GM12878 (cell line): ENCODE measurements around the gene PAF1. TPM values are rescaled to one million over a fixed set of nuclear protein-coding genes. Genes with fewer than 3 reads are reported as not detected.

Experiments used
- BACH1 ChIP-seq: fragments of 450-650 bp; IDR thresholded peaks from 2 replicates; pipeline ENCODE4 v1.6.1; 2017; ENCODE audit warnings: mild to moderate bottlenecking, borderline replicate concordance
- CBX3 ChIP-seq: fragments of 200-600 bp; sonication (generic); IDR thresholded peaks from 2 replicates; pipeline ENCODE4 v1.6.1; 2016; ENCODE audit warnings: low read depth, borderline replicate concordance
- EP300 ChIP-seq, 2 experiments: fragments of 150-350 bp in 1 of 2; IDR thresholded peaks; 2 replicates each; pipeline ENCODE4 v1.6.1; 2011 to 2012; ENCODE audit warnings: low read depth in 2 of 2, low read length in 2 of 2, borderline replicate concordance in 1 of 2, improper control_type of control experiment in 1 of 2, inconsistent platforms in 1 of 2; ENCODE audit not compliant: control insufficient read depth in 1 of 2
- ESRRA ChIP-seq: IDR thresholded peaks from 2 replicates; pipeline ENCODE4 v1.6.1; 2012; ENCODE audit warnings: mild to moderate bottlenecking, low read length, improper control_type of control experiment
- GATAD2B ChIP-seq: fragments of 450-650 bp; conservative IDR thresholded peaks from 2 replicates; pipeline ENCODE4 v1.6.1; 2017; ENCODE audit warnings: low read depth, mild to moderate bottlenecking, moderate library complexity
- HDAC6 ChIP-seq: fragments of 200-600 bp; sonication (generic); IDR thresholded peaks from one replicate; pipeline ENCODE4 v1.8.0; 2017; ENCODE audit warnings: antibody characterized with exemption; ENCODE audit not compliant: unreplicated experiment
- IKZF1 ChIP-seq: fragments of 450-650 bp; conservative IDR thresholded peaks from 2 replicates; pipeline ENCODE4 v1.6.1; 2017; ENCODE audit warnings: antibody characterized with exemption, mild to moderate bottlenecking
- IKZF2 ChIP-seq, 2 experiments: fragments of 450-650 bp; IDR thresholded peaks; 2 replicates each; pipeline ENCODE4 v1.6.1; 2017; ENCODE audit warnings: mild to moderate bottlenecking in 2 of 2, moderate library complexity in 2 of 2
- JUND ChIP-seq: IDR thresholded peaks from 2 replicates; pipeline ENCODE4 v1.6.1; 2012; ENCODE audit warnings: low read depth, mild to moderate bottlenecking, low read length, improper control_type of control experiment, moderate library complexity
- MXI1 ChIP-seq: fragments of 150-350 bp; IDR thresholded peaks from 2 replicates; pipeline ENCODE4 v1.6.1; 2011; ENCODE audit warnings: low read depth, mild to moderate bottlenecking, inconsistent platforms, low read length, improper control_type of control experiment
- NKRF ChIP-seq: fragments of 450-650 bp; conservative IDR thresholded peaks from 2 replicates; pipeline ENCODE4 v1.6.1; 2017; ENCODE audit warnings: mild to moderate bottlenecking, moderate library complexity
- NR2F1 ChIP-seq: fragments of 450-650 bp; conservative IDR thresholded peaks from 2 replicates; pipeline ENCODE4 v1.6.1; 2017; ENCODE audit warnings: mild to moderate bottlenecking
- PAX5 ChIP-seq: IDR thresholded peaks from 2 replicates; pipeline ENCODE4 v1.6.1; 2011; ENCODE audit warnings: low read depth, low read length, borderline replicate concordance
- SP1 ChIP-seq: IDR thresholded peaks from one replicate; pipeline ENCODE4 v1.6.1; 2011; ENCODE audit warnings: low read depth, low read length
- SPI1 ChIP-seq: IDR thresholded peaks from 2 replicates; pipeline ENCODE4 v1.6.1; 2011; ENCODE audit warnings: low read depth, mild to moderate bottlenecking, low read length, moderate library complexity, borderline replicate concordance; ENCODE audit not compliant: insufficient read depth
- SUPT20H ChIP-seq: IDR thresholded peaks from 2 replicates; pipeline ENCODE4 v1.6.1; 2011; ENCODE audit warnings: low read depth, mild to moderate bottlenecking, low read length, moderate library complexity, borderline replicate concordance; ENCODE audit not compliant: control insufficient read depth
- TAF1 ChIP-seq: IDR thresholded peaks from 2 replicates; pipeline ENCODE4 v1.6.1; 2011; ENCODE audit warnings: mild to moderate bottlenecking, low read depth, low read length, borderline replicate concordance
- TCF12 ChIP-seq: IDR thresholded peaks from 2 replicates; pipeline ENCODE4 v1.6.1; 2011; ENCODE audit warnings: low read depth, mild to moderate bottlenecking, low read length
- ZNF207 ChIP-seq: fragments of 450-650 bp; IDR thresholded peaks from 2 replicates; pipeline ENCODE4 v1.6.1; 2014; ENCODE audit warnings: antibody characterized with exemption, mild to moderate bottlenecking, borderline replicate concordance
- polyA plus RNA-seq, 11 experiments: library from polyadenylated mRNA; depleted of rRNA in 4 of 11; unstranded in 6 of 11; stranded (reverse) in 5 of 11; fragments of >200 nt; fragmentation: Nextera tagmentation in 4 of 11; fragmentation: Illumina TruSeq in 1 of 11; extraction: Ambion mirVana in 4 of 11; extraction: Trizol in 1 of 11; gene quantifications; 1 replicate in 1 of 11; 2 replicates in 10 of 11; pipeline versions ENCODE4 v1.2.1 to v1.2.3, GENCODE V29; 2011 to 2016; ENCODE audit warnings: inconsistent platforms in 2 of 11, missing spikeins in 2 of 11, low read depth in 1 of 11
- total RNA-seq, 4 experiments: library from RNA; depleted of rRNA in 3 of 4; stranded (reverse); fragments of >200 nt in 3 of 4; fragmentation: Illumina TruSeq in 1 of 4; extraction: Trizol in 1 of 4; gene quantifications; 2 replicates each; pipeline versions ENCODE4 v1.2.1 to v1.2.3, GENCODE V29; 2013 to 2021
- TF ChIP-seq, protein P1 (sequence below): fragments of 450-650 bp; IDR thresholded peaks from 2 replicates; pipeline ENCODE4 v1.6.1; 2016; ENCODE audit warnings: mild to moderate bottlenecking
- TF ChIP-seq, protein P2 (sequence below), 3 experiments: IDR thresholded peaks in 2 of 3; conservative IDR thresholded peaks in 1 of 3; 2 replicates each; pipeline ENCODE4 v1.5.1; 2011; ENCODE audit warnings: low read depth in 3 of 3, low read length in 3 of 3, mild to moderate bottlenecking in 3 of 3, control low read depth in 2 of 3, moderate library complexity in 2 of 3, inconsistent platforms in 1 of 3, mixed read lengths in 1 of 3; ENCODE audit not compliant: control insufficient read depth in 2 of 3, insufficient read depth in 1 of 3; ENCODE audit errors: extremely low read depth in 1 of 3
- TF ChIP-seq, protein P3 (sequence below): fragments of 450-650 bp; IDR thresholded peaks from 2 replicates; pipeline ENCODE4 v1.6.1; 2017; ENCODE audit warnings: mild to moderate bottlenecking

The PAF1 gene
- total and polyA plus RNA-seq, 10 of the 15 experiments (the other 5 are each of a cell fraction or from before 2014, with no cell fraction given) = 1.7 to 45.8 (median 39.6) TPM

DNA sequence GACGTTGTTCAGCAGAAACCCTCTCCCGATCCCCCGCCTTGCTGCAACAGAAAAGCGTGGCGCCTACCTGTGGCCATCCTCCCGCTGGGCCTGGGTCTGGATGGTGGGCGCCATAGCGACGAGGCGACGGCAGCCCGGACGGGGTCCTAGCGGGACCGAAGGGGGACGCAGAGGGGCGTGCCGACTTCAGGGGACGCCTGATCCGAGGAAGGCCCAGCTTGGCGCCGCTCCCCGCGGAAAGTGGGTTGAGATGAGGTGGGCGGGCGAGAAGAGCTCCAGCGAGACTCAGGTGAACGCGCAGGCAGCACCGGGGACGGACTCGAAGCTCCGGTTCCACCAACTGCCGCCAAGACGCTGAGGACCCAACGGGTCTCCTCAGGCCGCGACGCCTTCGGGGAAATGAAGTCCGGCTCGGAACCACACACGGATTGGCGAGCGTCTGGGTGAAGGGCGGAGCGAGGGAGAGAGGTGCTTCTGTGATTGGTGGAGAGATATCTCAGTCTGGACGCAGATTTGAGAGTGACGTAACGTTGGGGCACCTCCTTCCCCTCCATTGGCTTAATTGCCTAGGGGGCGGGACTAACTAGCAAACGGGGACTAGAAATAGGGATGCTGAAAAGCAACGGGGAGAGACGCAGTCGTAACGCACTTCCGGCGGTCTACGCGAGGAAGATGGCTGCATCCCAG is at the start of gene PAF1, which contains the start of gene MED29 (continued):
- TF ChIP-seq, protein P1, sequence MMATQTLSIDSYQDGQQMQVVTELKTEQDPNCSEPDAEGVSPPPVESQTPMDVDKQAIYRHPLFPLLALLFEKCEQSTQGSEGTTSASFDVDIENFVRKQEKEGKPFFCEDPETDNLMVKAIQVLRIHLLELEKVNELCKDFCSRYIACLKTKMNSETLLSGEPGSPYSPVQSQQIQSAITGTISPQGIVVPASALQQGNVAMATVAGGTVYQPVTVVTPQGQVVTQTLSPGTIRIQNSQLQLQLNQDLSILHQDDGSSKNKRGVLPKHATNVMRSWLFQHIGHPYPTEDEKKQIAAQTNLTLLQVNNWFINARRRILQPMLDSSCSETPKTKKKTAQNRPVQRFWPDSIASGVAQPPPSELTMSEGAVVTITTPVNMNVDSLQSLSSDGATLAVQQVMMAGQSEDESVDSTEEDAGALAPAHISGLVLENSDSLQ = peak; percentile 98
- TF ChIP-seq HDAC6 = no peak
- TF ChIP-seq BACH1 = peak; percentile 77
- peak; percentile 98 for TF ChIP-seq ZNF207
- TF ChIP-seq IKZF2 (IDR thresholded peaks at IDR 0.05) = no peak; a peak in 1 of 4 replicates
- TF ChIP-seq, protein P2, sequence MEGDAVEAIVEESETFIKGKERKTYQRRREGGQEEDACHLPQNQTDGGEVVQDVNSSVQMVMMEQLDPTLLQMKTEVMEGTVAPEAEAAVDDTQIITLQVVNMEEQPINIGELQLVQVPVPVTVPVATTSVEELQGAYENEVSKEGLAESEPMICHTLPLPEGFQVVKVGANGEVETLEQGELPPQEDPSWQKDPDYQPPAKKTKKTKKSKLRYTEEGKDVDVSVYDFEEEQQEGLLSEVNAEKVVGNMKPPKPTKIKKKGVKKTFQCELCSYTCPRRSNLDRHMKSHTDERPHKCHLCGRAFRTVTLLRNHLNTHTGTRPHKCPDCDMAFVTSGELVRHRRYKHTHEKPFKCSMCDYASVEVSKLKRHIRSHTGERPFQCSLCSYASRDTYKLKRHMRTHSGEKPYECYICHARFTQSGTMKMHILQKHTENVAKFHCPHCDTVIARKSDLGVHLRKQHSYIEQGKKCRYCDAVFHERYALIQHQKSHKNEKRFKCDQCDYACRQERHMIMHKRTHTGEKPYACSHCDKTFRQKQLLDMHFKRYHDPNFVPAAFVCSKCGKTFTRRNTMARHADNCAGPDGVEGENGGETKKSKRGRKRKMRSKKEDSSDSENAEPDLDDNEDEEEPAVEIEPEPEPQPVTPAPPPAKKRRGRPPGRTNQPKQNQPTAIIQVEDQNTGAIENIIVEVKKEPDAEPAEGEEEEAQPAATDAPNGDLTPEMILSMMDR (IDR thresholded peaks at IDR 0.05 in 2 of 3, conservative IDR thresholded peaks at IDR 0.05 in 1 of 3; ENCODE audit: control insufficient read depth in 2 of 3, extremely low read depth in 1 of 3, insufficient read depth in 1 of 3, low read depth in 3 of 3, low read length in 3 of 3) = 0 out of 6 replicates have a peak, but pooled peaks of 1 of the 3 experiments have one; percentile 10
- peak; percentile 92 for TF ChIP-seq NKRF
- peak; percentile 97 for TF ChIP-seq SP1
- TF ChIP-seq, protein P3, sequence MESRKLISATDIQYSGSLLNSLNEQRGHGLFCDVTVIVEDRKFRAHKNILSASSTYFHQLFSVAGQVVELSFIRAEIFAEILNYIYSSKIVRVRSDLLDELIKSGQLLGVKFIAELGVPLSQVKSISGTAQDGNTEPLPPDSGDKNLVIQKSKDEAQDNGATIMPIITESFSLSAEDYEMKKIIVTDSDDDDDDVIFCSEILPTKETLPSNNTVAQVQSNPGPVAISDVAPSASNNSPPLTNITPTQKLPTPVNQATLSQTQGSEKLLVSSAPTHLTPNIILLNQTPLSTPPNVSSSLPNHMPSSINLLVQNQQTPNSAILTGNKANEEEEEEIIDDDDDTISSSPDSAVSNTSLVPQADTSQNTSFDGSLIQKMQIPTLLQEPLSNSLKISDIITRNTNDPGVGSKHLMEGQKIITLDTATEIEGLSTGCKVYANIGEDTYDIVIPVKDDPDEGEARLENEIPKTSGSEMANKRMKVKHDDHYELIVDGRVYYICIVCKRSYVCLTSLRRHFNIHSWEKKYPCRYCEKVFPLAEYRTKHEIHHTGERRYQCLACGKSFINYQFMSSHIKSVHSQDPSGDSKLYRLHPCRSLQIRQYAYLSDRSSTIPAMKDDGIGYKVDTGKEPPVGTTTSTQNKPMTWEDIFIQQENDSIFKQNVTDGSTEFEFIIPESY = peak; percentile 62; the same call in 1 of the 2 replicates
- 0 out of 2 replicates have a peak, but pooled peaks have one; percentile 4 for TF ChIP-seq SPI1
- TF ChIP-seq PAX5 = peak; percentile 50; the same call in 1 of the 2 replicates
- TF ChIP-seq GATAD2B = peak; percentile 91
- no peak for TF ChIP-seq EP300 (IDR thresholded peaks at IDR 0.05; ENCODE audit: borderline replicate concordance in 1 of 2, control insufficient read depth in 1 of 2, low read depth in 2 of 2, low read length in 2 of 2)
- no peak for TF ChIP-seq SUPT20H
- peak; percentile 52; the same call in 1 of the 2 replicates for TF ChIP-seq TCF12
- no peak for TF ChIP-seq CBX3
- peak; percentile 93 for TF ChIP-seq IKZF1
- peak; percentile 29; the same call in 1 of the 2 replicates for TF ChIP-seq JUND
- 0 out of 2 replicates have a peak, but pooled peaks have one; percentile 30 for TF ChIP-seq ESRRA
- TF ChIP-seq MXI1 = peak; percentile 26; the same call in 1 of the 2 replicates
- TF ChIP-seq NR2F1 = peak; percentile 61; the same call in 1 of the 2 replicates
- peak; percentile 97 for TF ChIP-seq TAF1
